ENCODE measurements around the gene MYEOV. TPM values are rescaled to one million over a fixed set of nuclear protein-coding genes. Genes with fewer than 3 reads are reported as not detected.

Gene MYEOV
- total and polyA plus RNA-seq, 9 of the 15 experiments (the other 6 are each of a cell fraction or from before 2014, with no cell fraction given), result 10.2 to 133 (median 32.2) TPM

GRCh38 chr11:69304258-69304657, 10.3 kb downstream of the MYEOV start (continued):
- TF ChIP-seq RERE (CRISPR knock-in tag; IDR thresholded peaks at IDR 0.05; ENCODE audit: borderline replicate concordance) (no peak), PHF21A (IDR thresholded peaks at IDR 0.05; ENCODE audit: borderline replicate concordance, low read depth) (no peak), BHLHE40 (IDR thresholded peaks at IDR 0.05; ENCODE audit: low read length) (no peak), HIVEP1 (CRISPR knock-in tag; IDR thresholded peaks at IDR 0.05) (no peak), THRA (IDR thresholded peaks at IDR 0.05) (no peak), SRF (CRISPR knock-in tag; IDR thresholded peaks at IDR 0.05) (no peak), DEAF1 (CRISPR knock-in tag; IDR thresholded peaks at IDR 0.05) (no peak), BRCA1 (IDR thresholded peaks at IDR 0.05) (no peak), BRCA1 (CRISPR knock-in tag; IDR thresholded peaks at IDR 0.05) (no peak), LEF1 (IDR thresholded peaks at IDR 0.05) (no peak), ZNF175 (CRISPR knock-in tag; IDR thresholded peaks at IDR 0.05; ENCODE audit: low read depth) (no peak), IRF2 (CRISPR knock-in tag; IDR thresholded peaks at IDR 0.05) (no peak), SMARCC2 (IDR thresholded peaks at IDR 0.05; ENCODE audit: low read depth) (no peak), ZBTB33 (CRISPR knock-in tag; IDR thresholded peaks at IDR 0.05) (no peak), IFI16 (CRISPR knock-in tag; IDR thresholded peaks at IDR 0.05) (no peak), HDAC6 (IDR thresholded peaks at IDR 0.05; ENCODE audit: low read depth, low read length) (no peak), ZNF79 (CRISPR knock-in tag; IDR thresholded peaks at IDR 0.05; ENCODE audit: low read depth) (no peak), ZFP36 (IDR thresholded peaks at IDR 0.05; ENCODE audit: low read depth, low read length, partially characterized antibody) (peak; percentile 98), FOXA3 (CRISPR knock-in tag; conservative IDR thresholded peaks at IDR 0.05 in 1 of 2, IDR thresholded peaks at IDR 0.05 in 1 of 2) (no peak)

Data from K562 (cell line).